GM18519 (cell line): ENCODE data around the gene TMEM178A.
"Not testable (repeated sequence)": the region's sequence is repeated elsewhere in the genome, so short reads cannot be mapped to it uniquely, and the experiment has no call there.

ENCODE experiments used
- ATAC-seq: cut with Tn5 transposase; IDR thresholded peaks from one replicate; pipeline ENCODE4 v1.9.1; 2021; ENCODE audit warnings: mild to moderate bottlenecking, moderate library complexity; ENCODE audit not compliant: unreplicated experiment, low FRiP score

The TMEM178A gene

GRCh38 chr2:39706945-39707344 lies 41.2 kb downstream of the TMEM178A start:
- no peak for ATAC-seq

GRCh38 chr2:39708003-39708402 lies 42.3 kb downstream of the TMEM178A start:
- no peak for ATAC-seq

GRCh38 chr2:39710807-39711206 lies 45.1 kb downstream of the TMEM178A start:
- ATAC-seq = no peak

- ATAC-seq = no peak
These were observed 47.2 kb downstream of the TMEM178A start for GRCh38 chr2:39712953-39713352.

- no peak for ATAC-seq
These were observed 49.4 kb downstream of the TMEM178A start for GRCh38 chr2:39715095-39715494.

GRCh38 chr2:39715822-39716221 lies 50.1 kb downstream of the TMEM178A start:
- no peak for ATAC-seq

- ATAC-seq = no peak
These were observed 51.4 kb downstream of the TMEM178A start for GRCh38 chr2:39717067-39717466.

- no peak for ATAC-seq
These were observed 52.8 kb downstream of the TMEM178A start for GRCh38 chr2:39718483-39718882.

GRCh38 chr2:39719317-39719716 lies 53.6 kb downstream of the TMEM178A start:
- no peak for ATAC-seq

- ATAC-seq = no peak
These were observed 55.3 kb downstream of the TMEM178A start for GRCh38 chr2:39720970-39721369.

GRCh38 chr2:39723497-39723896 lies 57.8 kb downstream of the TMEM178A start:
- ATAC-seq = no peak

- no peak for ATAC-seq
These were observed 58.5 kb downstream of the TMEM178A start for GRCh38 chr2:39723946-39724827.

- no peak for ATAC-seq
These were observed 59.1 kb downstream of the TMEM178A start for GRCh38 chr2:39724828-39725144.

GRCh38 chr2:39725401-39725800 lies 59.7 kb downstream of the TMEM178A start:
- no peak for ATAC-seq

- ATAC-seq = not testable (repeated sequence)
These were observed 62.4 kb downstream of the TMEM178A start for GRCh38 chr2:39728085-39728484.

- ATAC-seq = peak; percentile 39
These were observed 63.2 kb downstream of the TMEM178A start for GRCh38 chr2:39728941-39729351.

- no peak for ATAC-seq
These were observed 64.6 kb downstream of the TMEM178A start for GRCh38 chr2:39730276-39730675.

- ATAC-seq = peak; percentile 45
These were observed 65.1 kb downstream of the TMEM178A start for GRCh38 chr2:39730685-39731302.

GRCh38 chr2:39731546-39731945 lies 65.8 kb downstream of the TMEM178A start:
- no peak for ATAC-seq

GRCh38 chr2:39732482-39732881 lies 66.8 kb downstream of the TMEM178A start:
- ATAC-seq = no peak

GRCh38 chr2:39733070-39733674 lies 67.5 kb downstream of the TMEM178A start:
- no peak for ATAC-seq

GRCh38 chr2:39734445-39734844 lies 68.7 kb downstream of the TMEM178A start:
- ATAC-seq = no peak
